IMR-90 (cell line): ENCODE measurements around the gene TEKT5. TPM values are rescaled to one million over a fixed set of nuclear protein-coding genes. Genes with fewer than 3 reads are reported as not detected.

Experiments used
- ATAC-seq: fragments of 200-7000 bp; cut with Tn5 transposase; 2 replicates; pipeline ENCODE4 v1.9.1; 2020; ENCODE audit warnings: low read depth, mild to moderate bottlenecking, moderate library complexity
- BruUV-seq: library from RNA; stranded (reverse); fragments of 400-500 nt; replicated peaks from 2 replicates; lab custom pipeline; 2021; lab: Mats Ljungman, UMichigan
- CTCF ChIA-PET: fragments of 300-600 bp; formaldehyde crosslinking; extraction: SDS; loops from one replicate; lab custom pipeline; 2021; ENCODE audit warnings: antibody characterized with exemption; lab: Yijun Ruan, JAX
- POLR2A ChIA-PET: fragments of 300-600 bp; sonication (Branson Sonifier 250); formaldehyde crosslinking; loops from one replicate; lab custom pipeline; 2022; ENCODE audit warnings: antibody characterized with exemption; ENCODE audit not compliant: unreplicated experiment; lab: Charles Lee
- DNase-seq: peaks from one replicate; pipeline ENCODE4 v3.0.0; 2013
- H2AFZ ChIP-seq: replicated peaks from 2 replicates; pipeline ENCODE3; 2013; ENCODE audit warnings: low read length, mild to moderate bottlenecking; ENCODE audit not compliant: poor library complexity
- H2AK5ac ChIP-seq: 2 replicates; pipeline ENCODE4 v1.6.1; 2013; ENCODE audit warnings: low read depth, low read length, inconsistent platforms
- H2AK9ac ChIP-seq: replicated peaks from 2 replicates; pipeline ENCODE3; 2013; ENCODE audit warnings: mild to moderate bottlenecking, low read depth, low read length, moderate library complexity; ENCODE audit not compliant: poor library complexity
- H2BK120ac ChIP-seq: 2 replicates; pipeline ENCODE4 v1.6.1; 2013; ENCODE audit warnings: low read depth, low read length, inconsistent platforms
- H2BK15ac ChIP-seq: 3 replicates; pipeline ENCODE4 v1.6.1; 2013; ENCODE audit warnings: low read depth, low read length, inconsistent platforms
- H2BK20ac ChIP-seq: 2 replicates; pipeline ENCODE4 v1.6.1; 2013; ENCODE audit warnings: low read depth, mild to moderate bottlenecking, inconsistent platforms, low read length, moderate library complexity
- H2BK5ac ChIP-seq: 2 replicates; pipeline ENCODE4 v1.6.1; 2013; ENCODE audit warnings: mild to moderate bottlenecking, low read depth, low read length, inconsistent platforms; ENCODE audit not compliant: poor library complexity, severe bottlenecking
- H3K14ac ChIP-seq: replicated peaks from 2 replicates; pipeline ENCODE4 v1.6.1; 2013; ENCODE audit warnings: low read depth, low read length, inconsistent platforms
- H3K18ac ChIP-seq: 2 replicates; pipeline ENCODE4 v1.6.1; 2013; ENCODE audit warnings: low read depth, low read length, control low read depth
- H3K23ac ChIP-seq: 2 replicates; pipeline ENCODE4 v1.6.1; 2013; ENCODE audit warnings: low read depth, low read length, inconsistent platforms
- H3K27ac ChIP-seq: 2 replicates; pipeline ENCODE4 v1.5.1; 2013; ENCODE audit warnings: mild to moderate bottlenecking, control low read depth, low read length; ENCODE audit not compliant: insufficient read depth
- H3K27me3 ChIP-seq: 2 replicates; pipeline ENCODE4 v1.6.1; 2013; ENCODE audit warnings: low read length; ENCODE audit not compliant: control insufficient read depth, insufficient read depth
- H3K36me3 ChIP-seq: 2 replicates; pipeline ENCODE4 v1.6.1; 2013; ENCODE audit warnings: low read length, mixed read lengths; ENCODE audit not compliant: control insufficient read depth, insufficient read depth
- H3K4ac ChIP-seq: 2 replicates; pipeline ENCODE4 v1.6.1; 2013; ENCODE audit warnings: low read depth, low read length, inconsistent platforms
- H3K4me1 ChIP-seq: 2 replicates; pipeline ENCODE4 v1.6.1; 2013; ENCODE audit warnings: low read length, mixed read lengths; ENCODE audit not compliant: control insufficient read depth, insufficient read depth
- H3K4me2 ChIP-seq: 2 replicates; pipeline ENCODE4 v1.6.1; 2013; ENCODE audit warnings: low read depth, mild to moderate bottlenecking, control low read depth, low read length, moderate library complexity
- H3K4me3 ChIP-seq: 2 replicates; pipeline ENCODE4 v1.5.1; 2013; ENCODE audit warnings: low read depth, mild to moderate bottlenecking, control low read depth, low read length, moderate library complexity; ENCODE audit not compliant: insufficient read depth
- H3K56ac ChIP-seq: 2 replicates; pipeline ENCODE4 v1.6.1; 2013; ENCODE audit warnings: low read length, inconsistent platforms; ENCODE audit not compliant: insufficient read depth; ENCODE audit errors: extremely low read depth
- H3K79me1 ChIP-seq, 2 experiments: 2 replicates each; pipeline ENCODE4 v1.6.1; 2013; ENCODE audit warnings: low read length in 2 of 2, inconsistent platforms in 1 of 2, low read depth in 1 of 2
- H3K9ac ChIP-seq: 2 replicates; pipeline ENCODE4 v1.6.1; 2013; ENCODE audit warnings: low read depth, low read length, control low read depth
- H3K9me1 ChIP-seq: 2 replicates; pipeline ENCODE4 v1.6.1; 2013; ENCODE audit warnings: low read length, inconsistent platforms; ENCODE audit not compliant: insufficient read depth
- H3K9me3 ChIP-seq: 2 replicates; pipeline ENCODE4 v1.6.1; 2013; ENCODE audit warnings: low read length; ENCODE audit not compliant: control insufficient read depth, insufficient read depth
- H4K20me1 ChIP-seq: 2 replicates; pipeline ENCODE4 v1.6.1; 2013; ENCODE audit warnings: low read length, inconsistent platforms; ENCODE audit not compliant: insufficient read depth
- H4K5ac ChIP-seq: 2 replicates; pipeline ENCODE4 v1.6.1; 2013; ENCODE audit warnings: mild to moderate bottlenecking, low read depth, low read length, control low read depth
- H4K8ac ChIP-seq, 2 experiments: 2 replicates each; pipeline ENCODE4 v1.6.1; 2013; ENCODE audit warnings: low read depth in 2 of 2, low read length in 2 of 2, control low read depth in 1 of 2, inconsistent platforms in 1 of 2
- H4K91ac ChIP-seq: 2 replicates; pipeline ENCODE4 v1.6.1; 2013; ENCODE audit warnings: low read depth, low read length, inconsistent platforms; ENCODE audit not compliant: insufficient read depth
- BHLHE40 ChIP-seq: fragments of 150-350 bp; IDR thresholded peaks from 2 replicates; pipeline ENCODE4 v1.6.1; 2016; ENCODE audit warnings: mild to moderate bottlenecking, low read depth, low read length
- CEBPB ChIP-seq: IDR thresholded peaks from 2 replicates; pipeline ENCODE4 v1.6.1; 2012; ENCODE audit warnings: low read depth, low read length, improper control_type of control experiment
- CTCF ChIP-seq: conservative IDR thresholded peaks from 2 replicates; pipeline ENCODE4 v1.5.1; 2012; ENCODE audit warnings: mild to moderate bottlenecking, low read depth, low read length, improper control_type of control experiment
- ELK1 ChIP-seq: fragments of 150-350 bp; IDR thresholded peaks from 2 replicates; pipeline ENCODE4 v1.6.1; 2016; ENCODE audit warnings: low read depth, mild to moderate bottlenecking, low read length, moderate library complexity, borderline replicate concordance
- FOS ChIP-seq: fragments of 150-350 bp; IDR thresholded peaks from 2 replicates; pipeline ENCODE4 v1.6.1; 2016; ENCODE audit warnings: low read depth, low read length
- MAFK ChIP-seq: IDR thresholded peaks from 2 replicates; pipeline ENCODE4 v1.6.1; 2012; ENCODE audit warnings: low read depth, low read length, improper control_type of control experiment
- MAZ ChIP-seq: IDR thresholded peaks from 2 replicates; pipeline ENCODE4 v1.6.1; 2012; ENCODE audit warnings: low read depth, mild to moderate bottlenecking, low read length, improper control_type of control experiment, moderate library complexity, borderline replicate concordance
- MXI1 ChIP-seq: IDR thresholded peaks from 2 replicates; pipeline ENCODE4 v1.6.1; 2012; ENCODE audit warnings: low read depth, mild to moderate bottlenecking, low read length, moderate library complexity, borderline replicate concordance
- NFE2L2 ChIP-seq: fragments of 150-350 bp; IDR thresholded peaks from 2 replicates; pipeline ENCODE4 v1.6.1; 2016; ENCODE audit warnings: low read depth, mild to moderate bottlenecking, low read length
- RAD21 ChIP-seq: IDR thresholded peaks from 2 replicates; pipeline ENCODE4 v1.6.1; 2012; ENCODE audit warnings: low read length, improper control_type of control experiment
- RCOR1 ChIP-seq: IDR thresholded peaks from 2 replicates; pipeline ENCODE4 v1.6.1; 2012; ENCODE audit warnings: mild to moderate bottlenecking, low read length, improper control_type of control experiment; ENCODE audit not compliant: insufficient replicate concordance
- RFX5 ChIP-seq: IDR thresholded peaks from 2 replicates; pipeline ENCODE4 v1.8.0; 2012; ENCODE audit warnings: low read depth, mild to moderate bottlenecking, low read length, moderate library complexity
- SMC3 ChIP-seq: fragments of 150-350 bp; IDR thresholded peaks from 2 replicates; pipeline ENCODE4 v1.6.1; 2016; ENCODE audit warnings: low read depth, mild to moderate bottlenecking, antibody characterized with exemption, low read length, moderate library complexity
- WGBS, 2 experiments: methylation state at CpG; one replicate each; pipeline versions ENCODE4 v1.1.5 to v1.1.7; 2013; ENCODE audit warnings: missing lambda C conversion rate in 2 of 2; ENCODE audit not compliant: insufficient read length in 1 of 2; ENCODE audit errors: extremely low coverage in 2 of 2; 5-methylcytosine and 5-hydroxymethylcytosine counted together
- dilution Hi-C: fragments of 300-500 bp; cut with HindIII; formaldehyde crosslinking; loops from one replicate; pipeline ENCODE4 v1.14.3; 2018; ENCODE audit warnings: low sequenced_read_pairs; ENCODE audit not compliant: unreplicated experiment
- in situ Hi-C: fragments of 300-500 bp; cut with MboI; formaldehyde crosslinking; loops from 3 replicates; pipeline ENCODE4 v1.14.3; 2019; ENCODE audit warnings: low sequenced_read_pairs, inconsistent platforms, mixed read lengths
- intact Hi-C: fragments of 100-400 bp; cut with micrococcal nuclease; formaldehyde crosslinking; loops from 2 replicates; pipeline ENCODE4 v1.10.0; 2022
- polyA plus RNA-seq, 3 experiments: library from polyadenylated mRNA; depleted of rRNA; stranded (reverse); fragments of >200 nt; gene quantifications; 2 replicates each; pipeline ENCODE4 v1.2.3, GENCODE V29; 2012; ENCODE audit warnings: low replicate concordance in 1 of 3
- total RNA-seq: library from RNA; depleted of rRNA; stranded (reverse); fragments of >200 nt; gene quantifications from 2 replicates; pipeline ENCODE4 v1.2.3, GENCODE V29; 2012

Gene TEKT5
- total and polyA plus RNA-seq, 2 of the 4 experiments (the other 2 are of a cell fraction): 0.17 TPM; not detected in 1

- ChIA-PET POLR2A (no interaction called here), CTCF (no interaction called here)
- dilution Hi-C loops: no loop called here
- H3K9me1 ChIP-seq: no peaks in the 10 kb centered on the region
- H3K4ac ChIP-seq: no peak overlapping the region
- H3K79me1 ChIP-seq: no peaks in the 10 kb centered on the region
- no peak overlapping the region for H3K14ac ChIP-seq
- no peak overlapping the region for H2BK20ac ChIP-seq
- H3K4me3 ChIP-seq: no peak overlapping the region
- 93% methylated on average over 2 of the region's 2 CpGs; no CpG with 5 or more reads in 1 of the 2 experiments for WGBS, 2 experiments
- intact Hi-C loops: no loop called here
- no peak overlapping the region for H3K9ac ChIP-seq
- H3K27ac ChIP-seq: no peak overlapping the region
- no peak overlapping the region for H2AK5ac ChIP-seq
- H3K9me3 ChIP-seq: no peaks in the 10 kb centered on the region
- in situ Hi-C loops: no loop called here
- H3K56ac ChIP-seq: no peak overlapping the region
- H2BK15ac ChIP-seq: no peak overlapping the region
- no peak overlapping the region for H3K23ac ChIP-seq
- H3K4me2 ChIP-seq: no peak overlapping the region
- H4K91ac ChIP-seq: no peak overlapping the region
- ATAC-seq (no peak), DNase-seq (no peak)
- no peak overlapping the region for H2AFZ ChIP-seq
- TF ChIP-seq ELK1 (no peak), RAD21 (no peak), MAZ (no peak), SMC3 (no peak), BHLHE40 (no peak), CEBPB (no peak), RCOR1 (no peak), CTCF (no peak), MAFK (no peak), FOS (no peak), NFE2L2 (no peak), MXI1 (no peak), RFX5 (no peak)
- no peak overlapping the region for H4K5ac ChIP-seq
- H4K20me1 ChIP-seq: no peaks in the 10 kb centered on the region
- H4K8ac ChIP-seq: no peak overlapping the region
- H2BK5ac ChIP-seq: no peak overlapping the region
- H3K4me1 ChIP-seq: no peaks in the 10 kb centered on the region
- H2AK9ac ChIP-seq: no peak overlapping the region
- no peak overlapping the region for H3K18ac ChIP-seq
- peaks cover 14% of the 10 kb centered on the region; the same call in 1 of the 2 replicates for H3K27me3 ChIP-seq
- no TSS peak for BruUV-seq
- H2BK120ac ChIP-seq: no peak overlapping the region
- no peaks in the 10 kb centered on the region for H3K36me3 ChIP-seq
Observed at GRCh38 chr16:10664720-10665126, 30.0 kb downstream of the TEKT5 start.
